H1 (cell line): ENCODE results near the gene ZDHHC17. TPM values are rescaled to one million over a fixed set of nuclear protein-coding genes. Genes with fewer than 3 reads are reported as not detected.
A peak's percentile ranks its signal among the peaks of the same experiment; 100 is the strongest.

Source experiments
- CEBPB ChIP-seq: IDR thresholded peaks from 2 replicates; pipeline ENCODE4 v1.6.1; 2012; ENCODE audit warnings: low read depth, low read length
- NRF1 ChIP-seq: IDR thresholded peaks from 2 replicates; pipeline ENCODE4 v1.6.1; 2011; ENCODE audit warnings: mild to moderate bottlenecking, low read depth, low read length, improper control_type of control experiment
- RAD21 ChIP-seq, 2 experiments: IDR thresholded peaks in 1 of 2; conservative IDR thresholded peaks in 1 of 2; 2 replicates each; pipeline ENCODE4 v1.6.1; 2011; ENCODE audit warnings: low read depth in 2 of 2, low read length in 2 of 2, improper control_type of control experiment in 1 of 2, inconsistent platforms in 1 of 2, mild to moderate bottlenecking in 1 of 2, moderate library complexity in 1 of 2
- RFX5 ChIP-seq: IDR thresholded peaks from 2 replicates; pipeline ENCODE4 v1.6.1; 2011; ENCODE audit warnings: low read depth, low read length, improper control_type of control experiment, borderline replicate concordance
- SIX5 ChIP-seq: IDR thresholded peaks from 2 replicates; pipeline ENCODE4 v1.6.1; 2011; ENCODE audit warnings: mild to moderate bottlenecking, low read depth, low read length
- SP1 ChIP-seq: IDR thresholded peaks from 2 replicates; pipeline ENCODE4 v1.6.1; 2011; ENCODE audit warnings: low read depth, low read length
- SP2 ChIP-seq: IDR thresholded peaks from 2 replicates; pipeline ENCODE4 v1.6.1; 2012; ENCODE audit warnings: mild to moderate bottlenecking, low read length, inconsistent platforms
- TEAD4 ChIP-seq: IDR thresholded peaks from 2 replicates; pipeline ENCODE4 v1.6.1; 2012; ENCODE audit warnings: low read depth, low read length, inconsistent platforms, mixed read lengths
- ZNF274 ChIP-seq: IDR thresholded peaks from 2 replicates; pipeline ENCODE4 v1.7.0; 2012; ENCODE audit warnings: low read length, borderline replicate concordance; ENCODE audit errors: extremely low read depth
- polyA plus RNA-seq, 7 experiments: library from polyadenylated mRNA; depleted of rRNA in 3 of 7; stranded (reverse) in 5 of 7; unstranded in 2 of 7; fragments of >200 nt in 5 of 7; fragments of 200-250 nt in 2 of 7; gene quantifications; 1 replicate in 5 of 7; 2 replicates in 1 of 7; 4 replicates in 1 of 7; pipeline versions ENCODE4 v1.2.1 to v1.2.3, GENCODE V29; 2011 to 2013; ENCODE audit warnings: missing spikeins in 2 of 7, mixed read lengths in 2 of 7
- total RNA-seq: library from RNA; stranded (reverse); fragmentation: NEBNext Ultra II Directional; extraction: Animal tissue kit (Norgen Biotek cat#: 25700); gene quantifications from 2 replicates; pipeline ENCODE4 v1.2.1, GENCODE V29; 2021
- TF ChIP-seq, protein P1 (sequence below): fragments of 300-600 bp; sonication (generic); IDR thresholded peaks from 2 replicates; pipeline ENCODE4 v1.7.1; 2012; ENCODE audit warnings: low read length, moderate library complexity, mild to moderate bottlenecking, inconsistent platforms; ENCODE audit not compliant: insufficient replicate concordance
- TF ChIP-seq, protein P2 (sequence below): IDR thresholded peaks from 2 replicates; pipeline ENCODE4 v1.6.1; 2012; ENCODE audit warnings: low read length, inconsistent platforms

The ZDHHC17 gene
- total and polyA plus RNA-seq, 2 of the 8 experiments (the other 6 are each of a cell fraction or from before 2014, with no cell fraction given), result 27.6 to 28.9 TPM

DNA sequence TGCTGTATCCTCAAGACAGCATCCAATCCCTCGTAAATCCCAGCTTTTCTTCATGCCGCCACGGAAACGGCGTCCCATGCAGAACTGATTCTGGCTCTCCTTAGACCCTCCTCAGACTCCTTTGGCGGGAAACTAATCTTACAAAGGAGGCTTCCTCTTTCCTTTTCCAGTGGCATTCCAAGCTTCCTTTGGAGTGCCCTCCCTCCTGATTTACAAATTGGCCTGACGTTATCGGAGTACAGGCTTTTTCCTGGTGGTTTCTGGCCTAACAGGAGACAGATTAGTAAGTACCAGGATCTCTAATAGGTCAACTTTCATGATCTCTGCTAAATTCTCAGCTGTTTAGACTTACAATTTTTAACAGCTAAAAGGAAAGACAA lies 1.3 kb upstream of the ZDHHC17 start (continued):
- TF ChIP-seq, protein P1, sequence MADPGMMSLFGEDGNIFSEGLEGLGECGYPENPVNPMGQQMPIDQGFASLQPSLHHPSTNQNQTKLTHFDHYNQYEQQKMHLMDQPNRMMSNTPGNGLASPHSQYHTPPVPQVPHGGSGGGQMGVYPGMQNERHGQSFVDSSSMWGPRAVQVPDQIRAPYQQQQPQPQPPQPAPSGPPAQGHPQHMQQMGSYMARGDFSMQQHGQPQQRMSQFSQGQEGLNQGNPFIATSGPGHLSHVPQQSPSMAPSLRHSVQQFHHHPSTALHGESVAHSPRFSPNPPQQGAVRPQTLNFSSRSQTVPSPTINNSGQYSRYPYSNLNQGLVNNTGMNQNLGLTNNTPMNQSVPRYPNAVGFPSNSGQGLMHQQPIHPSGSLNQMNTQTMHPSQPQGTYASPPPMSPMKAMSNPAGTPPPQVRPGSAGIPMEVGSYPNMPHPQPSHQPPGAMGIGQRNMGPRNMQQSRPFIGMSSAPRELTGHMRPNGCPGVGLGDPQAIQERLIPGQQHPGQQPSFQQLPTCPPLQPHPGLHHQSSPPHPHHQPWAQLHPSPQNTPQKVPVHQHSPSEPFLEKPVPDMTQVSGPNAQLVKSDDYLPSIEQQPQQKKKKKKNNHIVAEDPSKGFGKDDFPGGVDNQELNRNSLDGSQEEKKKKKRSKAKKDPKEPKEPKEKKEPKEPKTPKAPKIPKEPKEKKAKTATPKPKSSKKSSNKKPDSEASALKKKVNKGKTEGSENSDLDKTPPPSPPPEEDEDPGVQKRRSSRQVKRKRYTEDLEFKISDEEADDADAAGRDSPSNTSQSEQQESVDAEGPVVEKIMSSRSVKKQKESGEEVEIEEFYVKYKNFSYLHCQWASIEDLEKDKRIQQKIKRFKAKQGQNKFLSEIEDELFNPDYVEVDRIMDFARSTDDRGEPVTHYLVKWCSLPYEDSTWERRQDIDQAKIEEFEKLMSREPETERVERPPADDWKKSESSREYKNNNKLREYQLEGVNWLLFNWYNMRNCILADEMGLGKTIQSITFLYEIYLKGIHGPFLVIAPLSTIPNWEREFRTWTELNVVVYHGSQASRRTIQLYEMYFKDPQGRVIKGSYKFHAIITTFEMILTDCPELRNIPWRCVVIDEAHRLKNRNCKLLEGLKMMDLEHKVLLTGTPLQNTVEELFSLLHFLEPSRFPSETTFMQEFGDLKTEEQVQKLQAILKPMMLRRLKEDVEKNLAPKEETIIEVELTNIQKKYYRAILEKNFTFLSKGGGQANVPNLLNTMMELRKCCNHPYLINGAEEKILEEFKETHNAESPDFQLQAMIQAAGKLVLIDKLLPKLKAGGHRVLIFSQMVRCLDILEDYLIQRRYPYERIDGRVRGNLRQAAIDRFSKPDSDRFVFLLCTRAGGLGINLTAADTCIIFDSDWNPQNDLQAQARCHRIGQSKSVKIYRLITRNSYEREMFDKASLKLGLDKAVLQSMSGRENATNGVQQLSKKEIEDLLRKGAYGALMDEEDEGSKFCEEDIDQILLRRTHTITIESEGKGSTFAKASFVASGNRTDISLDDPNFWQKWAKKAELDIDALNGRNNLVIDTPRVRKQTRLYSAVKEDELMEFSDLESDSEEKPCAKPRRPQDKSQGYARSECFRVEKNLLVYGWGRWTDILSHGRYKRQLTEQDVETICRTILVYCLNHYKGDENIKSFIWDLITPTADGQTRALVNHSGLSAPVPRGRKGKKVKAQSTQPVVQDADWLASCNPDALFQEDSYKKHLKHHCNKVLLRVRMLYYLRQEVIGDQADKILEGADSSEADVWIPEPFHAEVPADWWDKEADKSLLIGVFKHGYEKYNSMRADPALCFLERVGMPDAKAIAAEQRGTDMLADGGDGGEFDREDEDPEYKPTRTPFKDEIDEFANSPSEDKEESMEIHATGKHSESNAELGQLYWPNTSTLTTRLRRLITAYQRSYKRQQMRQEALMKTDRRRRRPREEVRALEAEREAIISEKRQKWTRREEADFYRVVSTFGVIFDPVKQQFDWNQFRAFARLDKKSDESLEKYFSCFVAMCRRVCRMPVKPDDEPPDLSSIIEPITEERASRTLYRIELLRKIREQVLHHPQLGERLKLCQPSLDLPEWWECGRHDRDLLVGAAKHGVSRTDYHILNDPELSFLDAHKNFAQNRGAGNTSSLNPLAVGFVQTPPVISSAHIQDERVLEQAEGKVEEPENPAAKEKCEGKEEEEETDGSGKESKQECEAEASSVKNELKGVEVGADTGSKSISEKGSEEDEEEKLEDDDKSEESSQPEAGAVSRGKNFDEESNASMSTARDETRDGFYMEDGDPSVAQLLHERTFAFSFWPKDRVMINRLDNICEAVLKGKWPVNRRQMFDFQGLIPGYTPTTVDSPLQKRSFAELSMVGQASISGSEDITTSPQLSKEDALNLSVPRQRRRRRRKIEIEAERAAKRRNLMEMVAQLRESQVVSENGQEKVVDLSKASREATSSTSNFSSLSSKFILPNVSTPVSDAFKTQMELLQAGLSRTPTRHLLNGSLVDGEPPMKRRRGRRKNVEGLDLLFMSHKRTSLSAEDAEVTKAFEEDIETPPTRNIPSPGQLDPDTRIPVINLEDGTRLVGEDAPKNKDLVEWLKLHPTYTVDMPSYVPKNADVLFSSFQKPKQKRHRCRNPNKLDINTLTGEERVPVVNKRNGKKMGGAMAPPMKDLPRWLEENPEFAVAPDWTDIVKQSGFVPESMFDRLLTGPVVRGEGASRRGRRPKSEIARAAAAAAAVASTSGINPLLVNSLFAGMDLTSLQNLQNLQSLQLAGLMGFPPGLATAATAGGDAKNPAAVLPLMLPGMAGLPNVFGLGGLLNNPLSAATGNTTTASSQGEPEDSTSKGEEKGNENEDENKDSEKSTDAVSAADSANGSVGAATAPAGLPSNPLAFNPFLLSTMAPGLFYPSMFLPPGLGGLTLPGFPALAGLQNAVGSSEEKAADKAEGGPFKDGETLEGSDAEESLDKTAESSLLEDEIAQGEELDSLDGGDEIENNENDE, result no peak
- TF ChIP-seq SP1 (no peak), SIX5 (no peak), RAD21 (IDR thresholded peaks at IDR 0.05 in 1 of 2, conservative IDR thresholded peaks at IDR 0.05 in 1 of 2; ENCODE audit: low read depth in 2 of 2, low read length in 2 of 2) (no peak), TEAD4 (peak; percentile 71), RFX5 (no peak), CEBPB (no peak), SP2 (no peak), ZNF274 (no peak), NRF1 (no peak)
- TF ChIP-seq, protein P2, sequence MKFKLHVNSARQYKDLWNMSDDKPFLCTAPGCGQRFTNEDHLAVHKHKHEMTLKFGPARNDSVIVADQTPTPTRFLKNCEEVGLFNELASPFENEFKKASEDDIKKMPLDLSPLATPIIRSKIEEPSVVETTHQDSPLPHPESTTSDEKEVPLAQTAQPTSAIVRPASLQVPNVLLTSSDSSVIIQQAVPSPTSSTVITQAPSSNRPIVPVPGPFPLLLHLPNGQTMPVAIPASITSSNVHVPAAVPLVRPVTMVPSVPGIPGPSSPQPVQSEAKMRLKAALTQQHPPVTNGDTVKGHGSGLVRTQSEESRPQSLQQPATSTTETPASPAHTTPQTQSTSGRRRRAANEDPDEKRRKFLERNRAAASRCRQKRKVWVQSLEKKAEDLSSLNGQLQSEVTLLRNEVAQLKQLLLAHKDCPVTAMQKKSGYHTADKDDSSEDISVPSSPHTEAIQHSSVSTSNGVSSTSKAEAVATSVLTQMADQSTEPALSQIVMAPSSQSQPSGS, result peak; percentile 78; the same call in 1 of the 2 replicates
